ENCODE data around the gene SPI1. TPM values are rescaled to one million over a fixed set of nuclear protein-coding genes. Genes with fewer than 3 reads are reported as not detected.

SPI1 gene
- total RNA-seq, 4 donors from 2014 or later: 25.0 to 69.4 (median 48.4) TPM

- TF ChIP-seq CTCF (IDR thresholded peaks at IDR 0.05): no peak
- DNase-seq (ENCODE audit: low spot score) (no peak), ATAC-seq (ENCODE audit: low FRiP score) (no peak)
These were observed 32.3 kb upstream of the SPI1 start for GRCh38 chr11:47410370-47411264.

GRCh38 chr11:47409440-47410369 is 31.4 kb upstream of the SPI1 start:
- ATAC-seq (ENCODE audit: low FRiP score) (no peak), DNase-seq (ENCODE audit: low spot score) (no peak)
- TF ChIP-seq CTCF (IDR thresholded peaks at IDR 0.05): no peak

GRCh38 chr11:47408598-47409439 is 30.5 kb upstream of the SPI1 start:
- TF ChIP-seq CTCF (IDR thresholded peaks at IDR 0.05): no peak
- peak; percentile 11 for ATAC-seq (ENCODE audit: low FRiP score)
- no peak for DNase-seq (ENCODE audit: low spot score)

GRCh38 chr11:47407746-47408590 is 29.6 kb upstream of the SPI1 start, which contains the start of gene SLC39A13:
Gene SLC39A13, plus strand, starts transcription at chr11:47408590. Its CDS starts 1,505 bp downstream, at chr11:47410095.
- ATAC-seq (ENCODE audit: low FRiP score) (peak; percentile 92), DNase-seq (ENCODE audit: low spot score) (peak; percentile 70)
- peak in 2 of 3 donors; percentile 49 to 70 for TF ChIP-seq CTCF (IDR thresholded peaks at IDR 0.05)

- DNase-seq (ENCODE audit: low spot score) (no peak), ATAC-seq (ENCODE audit: low FRiP score) (peak; percentile 30)
- no peak for TF ChIP-seq CTCF (IDR thresholded peaks at IDR 0.05)
These were observed 28.8 kb upstream of the SPI1 start for GRCh38 chr11:47406896-47407745.
